MG63 (cell line): Measurements from ENCODE around the gene DNAH17. TPM values are rescaled to one million over a fixed set of nuclear protein-coding genes. Genes with fewer than 3 reads are reported as not detected.

Experiments
- DNase-seq: peaks from one replicate; pipeline ENCODE4 v3.0.0-alpha.2; 2020
- H3K27me3 ChIP-seq: fragments of 250-450 bp; sonication (Bioruptor Pico); 2 replicates; pipeline ENCODE4 v1.5.1; 2020; ENCODE audit warnings: mild to moderate bottlenecking, moderate library complexity
- H3K36me3 ChIP-seq: fragments of 250-450 bp; sonication (Bioruptor Pico); 2 replicates; pipeline ENCODE4 v1.5.1; 2020; ENCODE audit warnings: mild to moderate bottlenecking, moderate library complexity
- H3K4me3 ChIP-seq: fragments of 250-450 bp; sonication (Bioruptor Pico); 2 replicates; pipeline ENCODE4 v1.5.1; 2020; ENCODE audit warnings: mild to moderate bottlenecking, moderate library complexity
- H3K9me3 ChIP-seq: fragments of 250-450 bp; sonication (Bioruptor Pico); 2 replicates; pipeline ENCODE4 v1.5.1; 2020; ENCODE audit warnings: mild to moderate bottlenecking, moderate library complexity
- total RNA-seq: library from RNA; depleted of rRNA; stranded (reverse); fragments of >200 nt; shearing (Covaris generic); gene quantifications from 2 replicates; pipeline ENCODE4 v1.2.3, GENCODE V29; 2014; ENCODE audit warnings: low replicate concordance

DNAH17 gene
- total RNA-seq, 1 experiment from 2014 or later = not detected

DNA sequence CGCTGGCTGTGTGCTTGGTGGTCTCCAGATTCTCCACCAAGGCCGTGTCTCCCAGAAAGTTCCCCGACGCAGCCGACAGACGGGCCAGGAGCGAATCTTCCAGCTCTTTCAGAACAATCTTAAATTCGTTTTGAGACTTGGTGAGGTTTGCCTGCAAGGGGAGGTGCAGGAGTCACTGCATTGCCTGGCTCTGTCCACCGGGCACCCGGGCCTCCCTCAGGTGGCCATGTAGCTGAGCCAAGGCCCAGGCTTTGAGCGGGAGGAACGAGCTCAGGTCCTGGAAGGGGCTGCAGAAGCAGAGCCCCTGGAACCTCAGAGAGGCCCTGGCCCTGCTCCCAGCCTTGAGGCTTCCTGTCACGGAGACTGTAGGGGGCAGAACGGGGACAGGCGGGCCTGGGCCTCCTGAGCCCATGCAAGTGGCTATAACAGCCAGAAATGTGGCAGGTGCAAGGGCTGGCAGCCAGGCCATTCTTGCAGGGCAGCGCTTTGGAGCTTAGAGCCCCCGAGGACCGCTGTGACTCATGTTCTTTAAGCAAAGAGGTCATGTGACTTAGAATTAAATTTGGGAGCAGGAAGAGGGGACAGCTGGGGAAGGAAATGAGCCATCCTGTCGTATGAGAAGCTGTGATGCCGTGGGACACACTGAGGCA is 126.4 kb downstream of the DNAH17 start:
- Histone ChIP-seq H3K4me3 (no peak overlapping the region), H3K36me3 (no peaks in the 10 kb centered on the region), H3K27me3 (no peaks in the 10 kb centered on the region), H3K9me3 (no peaks in the 10 kb centered on the region)
- DNase-seq = no peak

DNA sequence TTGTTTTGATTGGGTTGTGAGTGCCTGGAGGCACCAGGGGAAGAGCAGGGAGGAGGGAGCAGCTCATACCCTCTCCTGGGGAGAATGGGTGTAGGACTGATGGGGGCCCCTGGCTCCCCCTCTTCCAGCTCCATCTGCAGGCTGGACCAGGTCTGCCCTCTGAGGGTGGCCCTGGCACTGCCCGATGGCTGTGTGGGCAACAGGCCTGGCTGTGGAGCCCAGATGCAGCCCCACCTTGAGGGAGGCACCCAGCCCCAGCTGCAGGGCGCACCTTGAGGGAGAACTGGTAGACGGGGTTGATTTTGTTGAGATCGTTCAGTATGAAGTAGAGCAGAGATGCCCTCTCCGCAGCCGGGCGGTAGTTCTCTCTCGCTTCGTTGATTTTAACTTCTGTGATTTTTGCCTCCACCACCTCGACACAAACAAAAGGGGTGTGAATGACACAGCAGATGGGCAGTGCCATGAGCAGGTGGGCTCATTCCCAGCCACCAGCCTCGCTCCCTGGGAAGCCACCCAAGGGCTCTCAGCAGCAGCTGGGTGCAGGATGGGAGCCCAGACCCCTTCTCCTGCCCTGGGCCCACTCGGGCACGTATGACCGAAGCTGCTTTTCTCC is 127.1 kb downstream of the DNAH17 start:
- DNase-seq = no peak
- H3K9me3 ChIP-seq = no peaks in the 10 kb centered on the region
- no peak overlapping the region for H3K4me3 ChIP-seq
- no peaks in the 10 kb centered on the region for H3K36me3 ChIP-seq
- H3K27me3 ChIP-seq = no peaks in the 10 kb centered on the region

DNA sequence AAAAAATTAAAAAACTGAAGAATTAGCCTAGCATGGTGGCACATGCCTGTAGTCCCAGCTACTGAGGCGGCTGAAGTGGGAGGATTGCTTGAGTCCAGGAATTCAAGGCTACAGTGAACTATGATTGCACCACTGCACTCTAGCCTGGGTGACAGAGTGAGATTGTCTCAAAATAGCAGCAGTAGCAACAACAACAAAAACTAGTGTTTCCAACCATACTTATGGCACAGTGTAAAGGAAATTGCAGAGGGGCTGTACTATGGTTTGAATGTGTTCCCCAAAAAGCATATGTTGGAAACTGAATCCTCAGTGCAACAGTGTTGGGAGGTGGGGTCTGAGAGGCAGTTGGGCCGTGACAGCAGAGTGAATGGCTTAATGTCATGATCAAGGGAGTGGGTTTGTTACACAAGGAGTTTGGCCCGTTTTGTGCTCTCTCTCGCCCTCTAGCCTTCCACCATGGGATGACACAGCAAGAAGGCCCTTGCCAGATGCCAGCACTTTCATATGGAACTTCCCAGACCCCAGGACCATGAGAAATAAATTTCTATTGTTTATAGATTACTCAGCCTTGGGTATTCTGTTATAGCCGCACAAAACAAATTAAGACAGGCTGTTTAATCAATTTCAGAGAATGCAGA is 128.7 kb downstream of the DNAH17 start:
- H3K36me3 ChIP-seq = no peaks in the 10 kb centered on the region
- no peak overlapping the region for H3K4me3 ChIP-seq
- no peaks in the 10 kb centered on the region for H3K27me3 ChIP-seq
- H3K9me3 ChIP-seq = no peaks in the 10 kb centered on the region
- DNase-seq = no peak

DNA sequence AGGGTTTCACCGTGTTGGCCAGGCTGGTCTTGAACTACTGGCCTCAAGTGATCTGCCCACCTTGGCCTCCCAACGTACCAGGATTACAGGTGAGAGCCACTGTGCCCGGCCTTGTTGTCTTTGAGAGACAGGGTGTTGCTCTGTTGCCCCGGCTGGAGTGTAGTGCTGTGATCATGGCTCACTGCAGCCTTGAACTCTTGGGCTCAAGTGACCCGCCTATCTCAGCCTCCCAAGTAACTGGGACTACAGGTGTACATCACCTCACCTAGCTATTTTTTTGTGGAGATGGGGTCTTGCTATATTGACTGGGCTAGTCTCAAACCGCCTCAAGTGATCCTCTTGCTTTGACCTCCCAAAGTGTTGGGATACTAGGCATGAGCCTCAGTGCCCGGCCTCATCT is 130.4 kb downstream of the DNAH17 start:
- no peaks in the 10 kb centered on the region for H3K36me3 ChIP-seq

DNA sequence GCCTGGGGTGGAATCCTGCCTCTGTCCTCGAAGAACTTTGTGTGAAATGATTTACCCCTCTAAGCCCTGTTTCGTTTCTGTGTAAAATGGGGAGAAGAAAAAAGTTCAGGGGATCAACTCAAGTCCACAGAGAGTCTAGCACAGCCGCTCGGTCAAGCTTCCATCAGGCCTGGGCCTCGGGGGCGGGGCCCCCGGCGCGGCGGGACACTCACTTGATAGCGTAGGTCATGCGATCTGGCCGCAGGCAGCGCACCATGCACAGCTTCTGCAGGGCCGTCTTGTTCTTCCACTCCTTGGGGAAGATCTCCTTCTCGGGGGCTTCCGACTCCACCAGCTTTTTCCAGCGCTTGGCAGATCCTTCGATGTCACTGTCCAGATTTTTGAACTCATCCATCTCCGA is 132.8 kb downstream of the DNAH17 start:
- no peaks in the 10 kb centered on the region for H3K27me3 ChIP-seq
- no peaks in the 10 kb centered on the region for H3K36me3 ChIP-seq
- no peaks in the 10 kb centered on the region for H3K9me3 ChIP-seq
- no peak overlapping the region for H3K4me3 ChIP-seq
- no peak for DNase-seq

More for the DNA sequence above, 130.4 kb downstream of the DNAH17 start:
- Histone ChIP-seq H3K4me3 (no peak overlapping the region), H3K9me3 (no peaks in the 10 kb centered on the region), H3K27me3 (no peaks in the 10 kb centered on the region)
- no peak for DNase-seq

DNA sequence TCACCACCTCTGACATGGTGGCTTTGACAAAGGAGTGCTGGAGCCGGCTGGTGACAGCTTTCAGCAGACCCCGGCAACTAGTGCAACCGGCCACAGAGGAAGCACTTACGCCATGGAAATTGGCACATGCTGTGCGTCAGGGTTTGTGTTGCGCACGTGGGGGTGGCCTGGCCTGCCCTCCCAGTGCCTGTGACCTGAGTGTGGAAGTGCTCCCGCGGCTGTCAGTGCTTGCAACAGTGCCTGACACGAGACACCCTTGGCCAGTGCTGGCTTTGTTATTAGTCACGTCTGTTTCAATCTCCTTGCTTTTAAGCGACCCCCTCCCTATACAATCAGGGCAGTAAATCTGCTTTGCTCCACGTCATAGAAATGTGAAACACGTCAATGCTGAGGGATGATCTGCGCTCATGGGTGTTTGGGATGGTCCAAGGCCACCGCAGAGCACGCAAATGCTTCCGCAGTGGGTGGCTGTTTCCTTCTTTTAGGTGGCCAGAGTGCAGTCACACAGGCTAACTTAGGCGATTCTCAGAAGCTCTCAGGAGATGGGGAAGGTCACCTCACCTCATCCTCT is 134.5 kb downstream of the DNAH17 start:
- no peaks in the 10 kb centered on the region for H3K9me3 ChIP-seq
- no peak overlapping the region for H3K4me3 ChIP-seq
- H3K27me3 ChIP-seq = no peaks in the 10 kb centered on the region
- no peak for DNase-seq
- H3K36me3 ChIP-seq = no peaks in the 10 kb centered on the region

DNA sequence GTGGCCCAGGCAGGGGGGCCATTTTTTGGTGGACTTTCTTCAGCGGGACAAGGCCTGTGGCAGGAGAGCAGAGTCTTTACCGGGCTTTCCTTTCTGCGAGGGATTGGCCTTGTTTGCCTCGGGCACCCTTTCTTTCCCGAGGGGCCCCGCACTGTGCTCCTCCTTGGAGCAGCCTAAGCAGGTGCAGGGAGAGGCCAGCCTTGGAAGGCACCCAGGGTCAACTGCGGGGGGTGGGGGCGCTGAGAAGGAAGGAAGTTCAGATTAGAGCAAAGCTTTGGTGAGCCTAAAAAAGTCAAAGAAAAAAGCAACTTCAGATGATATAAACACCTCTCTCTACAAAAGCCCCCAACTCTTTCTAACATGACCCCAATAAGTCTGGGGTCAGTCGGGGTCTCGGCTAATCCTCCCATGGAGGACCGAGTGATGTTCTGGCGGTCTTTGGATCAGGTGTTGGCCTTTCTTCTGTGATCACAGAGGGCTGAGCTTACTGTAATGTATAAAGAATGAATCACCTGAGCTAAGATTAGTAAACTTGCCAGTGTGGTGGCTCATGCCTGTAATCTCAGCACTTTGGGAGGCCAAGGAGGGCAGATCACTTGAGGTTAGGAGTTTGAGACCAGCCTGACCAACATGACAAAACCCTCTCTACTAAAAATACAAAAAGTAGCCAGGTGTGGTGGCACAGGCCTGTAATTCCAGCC is 135.8 kb downstream of the DNAH17 start:
- no peak overlapping the region for H3K4me3 ChIP-seq
- DNase-seq = no peak
- no peaks in the 10 kb centered on the region for H3K36me3 ChIP-seq
- no peaks in the 10 kb centered on the region for H3K9me3 ChIP-seq
- no peaks in the 10 kb centered on the region for H3K27me3 ChIP-seq

DNA sequence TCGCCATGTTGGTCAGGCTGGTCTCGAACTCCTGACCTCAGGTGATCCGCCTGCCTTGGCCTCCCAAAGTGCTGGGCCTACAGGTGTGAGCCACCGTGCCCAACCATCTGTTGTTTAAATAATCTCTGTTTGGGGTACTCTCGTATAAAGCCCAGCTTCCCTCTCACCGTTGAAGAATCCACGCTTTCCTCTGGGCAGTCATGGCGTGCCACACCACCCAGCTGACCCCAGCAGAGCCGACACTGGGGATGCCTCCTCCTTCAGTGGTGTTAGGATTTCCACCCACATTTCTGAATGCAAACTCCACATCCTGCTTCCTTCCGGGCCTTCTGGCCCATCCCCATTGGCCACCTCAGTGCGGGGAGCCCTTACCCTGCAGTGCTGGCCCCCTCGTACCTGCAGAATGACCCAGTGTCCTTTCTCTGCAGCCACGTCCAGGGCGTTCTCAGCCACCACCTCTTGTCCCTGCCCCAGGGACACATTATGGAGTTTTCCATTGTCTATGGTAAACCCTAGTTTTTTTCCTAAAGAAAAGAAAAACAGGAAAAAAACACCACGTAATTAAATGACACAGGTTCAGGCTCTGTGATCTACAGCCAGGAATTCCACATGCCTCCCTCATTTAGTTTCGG is 138.4 kb downstream of the DNAH17 start:
- no peaks in the 10 kb centered on the region for H3K9me3 ChIP-seq
- no peaks in the 10 kb centered on the region for H3K27me3 ChIP-seq
- no peak overlapping the region for H3K4me3 ChIP-seq
- H3K36me3 ChIP-seq = no peaks in the 10 kb centered on the region
- DNase-seq = no peak

DNA sequence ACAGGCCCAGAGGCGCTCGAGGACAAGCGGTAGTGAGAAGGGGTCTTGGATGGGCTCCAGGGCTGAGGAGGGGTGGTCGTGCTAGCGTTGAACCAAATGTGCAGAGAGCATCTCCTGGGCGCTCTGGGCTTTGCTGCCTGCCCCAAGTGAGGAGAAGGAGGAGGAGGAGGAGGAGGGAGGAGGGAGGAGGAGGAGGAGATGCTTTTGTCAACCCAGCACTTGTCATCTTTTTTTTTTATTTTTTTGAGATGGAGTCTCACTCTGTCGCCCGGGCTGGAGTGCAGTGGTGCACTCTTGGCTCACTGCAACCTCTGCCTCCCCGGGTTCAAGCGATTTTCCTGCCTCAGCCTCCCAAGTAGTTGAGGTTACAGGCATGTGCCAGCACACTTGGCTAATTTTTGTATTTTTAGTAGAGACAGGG is 138.9 kb downstream of the DNAH17 start:
- Histone ChIP-seq H3K27me3 (no peaks in the 10 kb centered on the region), H3K36me3 (no peaks in the 10 kb centered on the region), H3K9me3 (no peaks in the 10 kb centered on the region), H3K4me3 (no peak overlapping the region)
- DNase-seq = peak; percentile 32

DNA sequence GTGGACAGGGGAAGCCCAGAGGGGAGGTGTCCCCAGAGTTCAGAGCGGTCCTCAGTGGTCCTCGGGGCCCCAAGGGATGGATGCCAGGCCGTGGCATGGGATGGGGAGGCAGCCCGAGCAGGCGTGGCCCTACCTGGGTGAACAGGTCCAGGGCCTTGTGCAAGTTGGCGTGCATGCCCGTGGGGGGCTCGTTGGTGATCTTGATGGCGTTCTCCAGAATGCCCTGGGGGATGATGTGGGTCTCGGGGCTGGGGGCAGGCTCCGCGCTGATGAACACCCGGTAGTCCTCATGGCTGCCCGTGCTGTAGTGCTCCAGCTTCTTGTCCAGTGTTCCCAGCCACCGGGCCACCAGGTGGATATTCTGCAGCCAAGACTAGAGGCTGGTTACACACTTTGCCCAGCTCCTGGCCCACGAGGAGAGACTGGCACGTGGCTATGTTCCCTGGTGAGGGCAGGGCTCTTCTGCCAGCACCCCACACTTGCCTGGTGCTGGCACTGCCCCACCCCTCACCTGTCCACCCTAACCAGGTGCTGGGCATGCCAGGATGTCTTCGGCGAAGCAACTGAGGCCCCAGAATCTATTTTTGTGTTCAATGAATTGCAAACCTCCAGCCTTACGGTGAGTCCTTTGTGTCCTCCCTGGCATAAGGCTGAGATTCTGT is 139.6 kb downstream of the DNAH17 start:
- no peak for DNase-seq
- H3K4me3 ChIP-seq = no peak overlapping the region
- H3K27me3 ChIP-seq = no peaks in the 10 kb centered on the region

DNA sequence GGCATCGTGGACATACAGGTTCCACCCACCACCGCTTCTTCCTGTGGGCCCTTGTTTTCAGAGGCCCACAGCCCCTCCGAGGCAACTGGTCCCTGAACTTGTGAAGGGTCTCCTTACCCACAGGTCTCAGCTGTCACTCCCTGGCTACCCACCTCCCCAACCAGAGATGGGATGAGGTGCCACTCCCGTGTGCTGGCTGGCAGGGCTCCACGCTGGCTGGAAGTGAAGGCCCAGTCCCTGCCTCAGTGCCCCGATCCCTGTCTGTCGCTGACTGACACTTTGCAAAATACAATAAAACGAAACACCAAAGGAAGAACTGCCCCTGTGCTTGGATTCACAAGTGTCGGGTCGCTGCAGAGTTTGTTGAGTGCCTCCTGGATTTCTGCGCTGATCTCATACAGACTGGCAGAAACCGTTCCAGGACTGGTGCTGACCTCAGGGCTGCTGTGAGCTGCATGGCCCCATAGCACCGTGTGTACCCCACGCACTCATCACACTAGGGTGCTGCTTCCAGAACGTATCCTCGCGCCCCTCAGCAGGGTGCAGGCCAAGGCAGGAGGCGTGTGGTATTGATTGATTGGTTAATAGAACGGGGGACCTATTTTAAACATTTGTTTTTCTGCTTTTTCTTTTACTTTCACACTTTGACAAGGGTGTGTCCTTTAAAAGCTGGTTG is 141.7 kb downstream of the DNAH17 start:
- Histone ChIP-seq H3K36me3 (no peaks in the 10 kb centered on the region; the same call in 1 of the 2 replicates), H3K27me3 (no peaks in the 10 kb centered on the region), H3K4me3 (no peak overlapping the region), H3K9me3 (no peaks in the 10 kb centered on the region)
- no peak for DNase-seq

More for the DNA sequence above, 139.6 kb downstream of the DNAH17 start:
- Histone ChIP-seq H3K36me3 (no peaks in the 10 kb centered on the region), H3K9me3 (no peaks in the 10 kb centered on the region)

DNA sequence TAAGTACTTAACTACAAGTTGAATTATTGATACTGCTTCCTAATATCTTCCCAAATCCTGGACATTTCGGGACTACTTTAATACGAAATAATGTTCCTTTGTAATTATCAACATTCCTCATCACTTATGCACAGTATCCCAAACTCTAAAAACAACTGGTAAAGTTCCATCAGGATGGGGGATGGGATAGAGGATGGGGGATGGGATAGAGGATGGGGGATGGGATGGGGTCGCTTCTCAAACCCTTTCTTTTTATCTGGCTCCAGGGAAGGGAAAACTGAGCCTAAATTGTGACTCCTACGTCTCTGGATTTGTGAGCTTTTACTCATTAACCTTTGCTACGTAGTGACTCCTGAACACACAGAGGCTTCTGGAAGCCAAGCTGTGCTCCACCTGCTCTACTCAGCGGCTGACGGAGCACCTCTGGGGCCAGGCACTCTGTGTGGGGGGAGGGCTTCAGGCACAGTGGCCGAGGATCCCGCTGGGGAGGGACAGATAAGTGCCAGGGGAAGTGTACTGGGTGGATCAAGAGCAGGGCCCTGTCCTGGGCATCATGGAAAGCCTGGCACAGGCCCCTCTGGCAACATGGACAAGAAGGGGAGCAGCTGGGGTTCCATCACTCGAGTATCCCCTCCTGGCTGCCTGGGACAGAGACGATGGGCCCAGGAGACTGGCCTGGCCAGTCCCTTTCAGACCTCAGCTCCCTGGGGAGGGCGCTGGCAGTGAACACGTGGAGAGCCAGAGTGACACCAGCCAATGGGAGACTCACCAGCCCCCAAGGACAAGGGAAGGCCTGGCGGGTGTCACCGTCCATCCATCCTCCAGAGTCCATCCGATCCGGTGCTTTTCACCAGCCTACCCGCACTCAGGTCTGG is 142.5 kb downstream of the DNAH17 start:
- Histone ChIP-seq H3K4me3 (no peak overlapping the region), H3K9me3 (no peaks in the 10 kb centered on the region), H3K27me3 (no peaks in the 10 kb centered on the region), H3K36me3 (no peaks in the 10 kb centered on the region; the same call in 1 of the 2 replicates)
- no peak for DNase-seq

DNA sequence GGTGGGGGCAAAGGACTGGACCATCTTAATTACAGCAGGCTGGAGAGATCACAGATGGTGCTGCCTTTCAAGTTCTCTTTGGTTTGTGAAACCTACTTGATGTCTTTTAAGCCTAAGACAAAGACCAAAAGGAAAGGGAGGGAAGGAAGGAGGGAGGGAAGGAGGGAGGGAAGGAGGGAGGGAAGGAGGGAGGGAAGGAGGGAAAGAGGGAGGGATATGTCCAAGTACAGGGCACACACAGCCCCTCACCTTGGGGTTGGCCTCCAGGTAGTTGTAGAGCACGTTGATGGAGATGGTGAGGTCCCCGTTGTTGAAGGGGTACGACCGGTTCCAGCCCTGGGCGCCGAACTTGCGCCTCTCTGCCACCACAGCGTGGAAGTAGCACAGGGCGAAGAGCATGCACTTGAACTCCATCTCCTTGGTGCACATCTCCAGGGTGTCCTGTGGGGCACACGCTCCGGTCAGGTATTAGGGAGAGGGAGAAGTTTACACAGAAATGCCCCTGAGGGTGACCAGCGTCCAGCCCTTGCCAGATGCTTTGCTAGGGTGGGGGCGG is 143.3 kb downstream of the DNAH17 start:
- Histone ChIP-seq H3K9me3 (no peaks in the 10 kb centered on the region), H3K36me3 (peaks cover 6% of the 10 kb centered on the region)
- DNase-seq = no peak

DNA sequence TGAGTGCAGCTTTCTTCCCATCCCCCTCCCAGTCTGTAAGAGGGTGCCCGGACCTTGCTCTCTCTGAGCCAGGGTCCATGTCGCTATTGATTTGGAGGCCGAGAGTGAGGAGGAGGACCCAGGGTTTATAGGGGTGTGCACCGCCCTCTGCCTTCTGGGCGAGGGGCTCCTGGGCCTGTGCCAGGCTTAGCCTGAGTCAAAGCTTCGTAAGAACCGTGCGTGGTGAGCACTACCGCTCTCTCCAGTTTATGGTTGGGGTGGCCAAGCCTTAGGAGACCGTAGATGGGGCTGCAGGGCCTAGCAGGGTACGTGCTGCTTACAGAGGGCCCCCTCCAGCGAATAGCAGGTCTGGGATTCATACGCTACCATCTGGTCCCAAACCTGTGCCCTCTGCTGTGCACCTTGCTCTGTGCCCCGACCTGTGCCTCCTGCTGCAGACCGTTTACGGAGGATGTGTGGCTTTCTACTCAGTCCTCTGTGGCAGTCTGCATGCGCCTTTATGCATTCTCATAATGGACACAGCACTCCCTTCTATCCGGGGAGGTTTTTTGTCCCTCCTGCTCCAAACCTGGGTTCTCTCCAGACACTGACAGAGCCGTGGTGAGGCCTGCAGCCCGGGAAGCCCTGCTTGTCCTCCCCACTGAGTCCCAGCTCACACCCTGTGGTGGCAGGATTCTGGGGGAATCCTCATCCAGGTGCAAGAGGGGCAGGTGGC is 144.0 kb downstream of the DNAH17 start:
- peaks cover 8% of the 10 kb centered on the region for H3K36me3 ChIP-seq
- H3K27me3 ChIP-seq = no peaks in the 10 kb centered on the region
- H3K9me3 ChIP-seq = no peaks in the 10 kb centered on the region
- H3K4me3 ChIP-seq = no peak overlapping the region
- DNase-seq = no peak

More for the DNA sequence above, 143.3 kb downstream of the DNAH17 start:
- no peak overlapping the region for H3K4me3 ChIP-seq
- H3K27me3 ChIP-seq = no peaks in the 10 kb centered on the region
